Effector memory CD8-positive, alpha-beta T cell (primary cell): ENCODE data around the gene ST7.

ENCODE experiments used
- ATAC-seq: fragments of 150-1000 bp; cut with Tn5 transposase; replicated peaks from 2 replicates; pipeline ENCODE4 v1.10.0; 2021; ENCODE audit warnings: mild to moderate bottlenecking, moderate library complexity
- DNase-seq, 3 experiments: peaks; one replicate each; pipeline ENCODE4 v3.0.0; 2021
- H3K27ac Mint-ChIP-seq, 2 donors: one replicate each; pipeline ENCODE4 v1.8.0; 2022; ENCODE audit warnings: mild to moderate bottlenecking in 2 of 2, mixed read lengths in 2 of 2, moderate library complexity in 2 of 2
- H3K27me3 Mint-ChIP-seq, 2 donors: one replicate each; pipeline ENCODE4 v1.8.0; 2022; ENCODE audit warnings: mixed read lengths in 2 of 2
- H3K36me3 Mint-ChIP-seq: one replicate; pipeline ENCODE4 v1.8.0; 2022; ENCODE audit warnings: mild to moderate bottlenecking, moderate library complexity, mixed read lengths; ENCODE audit not compliant: insufficient read depth
- H3K4me1 Mint-ChIP-seq, 2 donors: one replicate each; pipeline ENCODE4 v1.8.0; 2022; ENCODE audit warnings: low read depth in 2 of 2, mixed read lengths in 2 of 2
- H3K4me3 Mint-ChIP-seq, 2 donors: one replicate each; pipeline ENCODE4 v1.8.0; 2022; ENCODE audit warnings: mild to moderate bottlenecking in 2 of 2, mixed read lengths in 2 of 2, moderate library complexity in 2 of 2
- H3K9me3 Mint-ChIP-seq, 2 donors: one replicate each; pipeline ENCODE4 v1.8.0; 2022; ENCODE audit warnings: mixed read lengths in 2 of 2

ST7 gene

DNA sequence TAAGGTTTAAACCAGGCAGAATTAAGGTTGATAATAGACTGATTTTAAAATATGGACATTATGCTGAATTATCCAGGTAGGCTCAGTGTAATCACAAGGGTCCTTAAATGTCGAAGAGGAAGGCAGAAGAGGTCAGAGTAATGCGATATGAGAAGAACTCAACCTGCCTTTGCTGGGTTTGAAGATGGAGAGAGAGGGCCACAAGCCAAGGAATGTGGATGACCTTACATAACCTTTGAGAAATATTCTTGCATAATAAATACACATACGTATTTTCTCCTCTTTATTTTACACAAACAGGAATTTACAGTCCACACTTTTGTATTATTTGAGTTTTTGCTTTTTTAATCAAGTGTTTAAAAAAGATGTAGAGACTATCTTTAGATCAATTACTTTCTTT, 88.5 kb downstream of the ST7 start:
- ATAC-seq (no peak), DNase-seq (no peak)
- peaks cover 0 to 2% of the 10 kb centered on the region in 2 donors for H3K4me1 Mint-ChIP-seq
- H3K27me3 Mint-ChIP-seq = no peaks in the 10 kb centered on the region
- H3K9me3 Mint-ChIP-seq = no peaks in the 10 kb centered on the region
- H3K36me3 Mint-ChIP-seq = peaks cover 4% of the 10 kb centered on the region
- H3K4me3 Mint-ChIP-seq = no peak overlapping the region
- H3K27ac Mint-ChIP-seq = no peak overlapping the region

GRCh38 chr7:117043108-117043825, 90.0 kb downstream of the ST7 start:
- Mint-ChIP-seq H3K4me3 (no peak overlapping the region), H3K36me3 (peaks cover 4% of the 10 kb centered on the region), H3K27me3 (no peaks in the 10 kb centered on the region), H3K27ac (no peak overlapping the region), H3K4me1 (peaks cover 2 to 4% of the 10 kb centered on the region in 2 donors), H3K9me3 (no peaks in the 10 kb centered on the region)
- ATAC-seq (no peak), DNase-seq (no peak)

DNA sequence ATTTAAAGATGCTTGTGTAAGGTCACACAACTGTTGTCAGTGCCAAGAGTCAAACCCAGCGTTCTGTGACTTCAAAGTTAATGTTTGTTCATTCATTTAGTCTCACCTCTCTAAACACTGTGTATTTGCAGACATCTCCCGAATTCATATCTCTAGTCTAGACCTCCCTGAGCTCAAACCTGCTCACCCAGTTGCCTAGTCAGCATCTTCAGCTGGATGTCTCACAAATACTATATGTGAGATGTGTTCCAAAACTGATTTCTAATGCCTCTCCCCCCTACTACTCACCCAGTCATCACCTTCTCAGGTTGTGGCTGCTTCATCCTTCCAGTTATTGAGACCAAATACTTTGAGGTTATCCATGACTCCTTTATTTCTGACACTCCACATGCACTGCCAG, 91.4 kb downstream of the ST7 start:
- Mint-ChIP-seq H3K27me3 (no peaks in the 10 kb centered on the region), H3K36me3 (no peaks in the 10 kb centered on the region), H3K4me1 (peaks cover 5 to 12% of the 10 kb centered on the region in 2 donors), H3K27ac (no peak overlapping the region), H3K4me3 (no peak overlapping the region), H3K9me3 (no peaks in the 10 kb centered on the region)
- no peak for DNase-seq
- ATAC-seq = no peak

DNA sequence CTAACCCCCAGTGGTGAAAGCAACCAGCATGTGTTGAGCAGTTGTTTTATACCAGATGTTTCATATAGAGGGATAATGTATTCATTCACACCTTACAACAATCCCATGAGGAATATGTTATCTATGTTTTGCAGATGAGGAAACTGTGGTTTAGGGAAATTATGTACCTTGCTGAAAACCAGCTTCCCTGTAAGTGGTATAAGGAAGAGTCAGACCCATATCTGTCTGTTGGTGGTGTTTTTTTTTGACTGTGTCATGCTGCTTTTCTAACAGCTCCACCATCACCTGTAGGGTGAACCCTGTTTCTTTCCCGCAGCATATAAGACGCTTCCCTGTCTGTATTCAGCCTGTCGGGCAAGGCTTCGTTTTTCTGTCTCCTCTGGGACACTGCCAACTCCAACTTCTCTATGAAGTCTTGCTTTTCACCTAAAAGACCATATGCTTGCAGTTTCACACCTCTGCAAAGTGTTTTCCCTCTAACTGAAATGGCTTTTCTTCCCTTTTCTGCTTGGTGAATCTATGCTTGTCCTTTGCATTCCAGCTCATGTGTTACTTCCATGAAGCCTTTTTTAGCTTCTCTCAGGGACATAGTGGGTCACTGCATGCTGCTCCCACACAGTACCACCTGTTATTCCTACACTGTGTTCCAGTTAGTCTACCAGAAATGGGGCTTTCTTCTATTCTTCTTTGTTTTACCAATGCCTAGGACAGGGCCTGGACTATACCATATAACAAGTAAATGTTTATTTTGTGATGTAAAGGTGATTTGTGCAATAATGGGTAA, 92.8 kb downstream of the ST7 start:
- Mint-ChIP-seq H3K4me3 (no peak overlapping the region), H3K4me1 (peaks cover 5 to 12% of the 10 kb centered on the region in 2 donors), H3K9me3 (no peaks in the 10 kb centered on the region), H3K36me3 (no peaks in the 10 kb centered on the region), H3K27me3 (no peaks in the 10 kb centered on the region), H3K27ac (no peak overlapping the region)
- DNase-seq (no peak), ATAC-seq (no peak)

DNA sequence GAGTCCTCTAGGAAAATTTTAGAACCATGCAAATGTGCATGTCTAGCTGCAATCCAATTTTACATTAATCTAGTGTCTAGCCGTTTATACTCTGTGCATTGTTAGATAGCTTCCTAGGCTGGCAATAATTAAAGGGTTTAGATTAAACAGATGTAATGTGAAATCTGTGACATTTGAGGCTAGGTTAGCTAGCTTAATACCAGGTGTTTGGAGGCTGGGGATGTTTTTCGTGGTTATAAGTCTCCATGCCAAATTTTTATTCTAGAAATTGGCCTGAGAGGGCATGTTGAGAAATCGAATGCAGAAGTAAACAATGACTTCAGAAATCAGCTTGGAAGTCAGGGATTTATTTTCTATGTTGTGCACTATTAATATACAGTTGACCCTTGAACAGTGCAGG, 94.2 kb downstream of the ST7 start:
- no peaks in the 10 kb centered on the region for H3K9me3 Mint-ChIP-seq
- no peak overlapping the region for H3K4me3 Mint-ChIP-seq
- no peak overlapping the region for H3K27ac Mint-ChIP-seq
- H3K27me3 Mint-ChIP-seq = no peaks in the 10 kb centered on the region
- ATAC-seq (no peak), DNase-seq (no peak)
- H3K4me1 Mint-ChIP-seq = peaks cover 5 to 12% of the 10 kb centered on the region in 2 donors
- no peaks in the 10 kb centered on the region for H3K36me3 Mint-ChIP-seq

GRCh38 chr7:117048114-117048866, 95.0 kb downstream of the ST7 start:
- Mint-ChIP-seq H3K9me3 (no peaks in the 10 kb centered on the region), H3K27me3 (no peaks in the 10 kb centered on the region), H3K36me3 (no peaks in the 10 kb centered on the region), H3K27ac (no peak overlapping the region), H3K4me3 (no peak overlapping the region), H3K4me1 (peaks cover 5 to 12% of the 10 kb centered on the region in 2 donors)
- ATAC-seq (no peak), DNase-seq (no peak)

DNA sequence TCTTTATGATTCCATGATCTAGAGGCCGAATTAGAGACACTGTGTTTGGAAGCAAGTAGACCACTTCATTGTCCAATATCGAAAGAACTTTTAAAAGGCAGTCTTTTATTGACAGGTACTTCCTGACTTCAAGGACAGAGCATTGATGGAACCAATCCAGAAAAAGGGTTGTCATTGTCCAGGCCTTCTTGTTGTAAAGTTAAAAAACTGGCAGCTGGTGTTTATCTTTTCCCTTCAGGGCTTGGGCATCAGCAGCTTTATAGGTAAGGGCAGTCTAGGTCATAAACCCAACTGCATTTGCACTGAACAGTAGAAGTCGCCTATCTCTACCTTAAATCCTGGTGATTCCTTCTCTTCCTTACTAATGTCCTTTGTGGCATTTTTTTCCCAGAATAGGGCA, 95.6 kb downstream of the ST7 start:
- Mint-ChIP-seq H3K27ac (no peak overlapping the region), H3K4me1 (peaks cover 5 to 12% of the 10 kb centered on the region in 2 donors), H3K27me3 (no peaks in the 10 kb centered on the region), H3K36me3 (no peaks in the 10 kb centered on the region), H3K4me3 (no peak overlapping the region), H3K9me3 (no peaks in the 10 kb centered on the region)
- no peak for DNase-seq
- ATAC-seq = no peak

- no peaks in the 10 kb centered on the region for H3K27me3 Mint-ChIP-seq
- no peaks in the 10 kb centered on the region for H3K9me3 Mint-ChIP-seq
- H3K4me3 Mint-ChIP-seq = no peak overlapping the region
- H3K27ac Mint-ChIP-seq = no peak overlapping the region
- H3K36me3 Mint-ChIP-seq = no peaks in the 10 kb centered on the region
- H3K4me1 Mint-ChIP-seq = peaks cover 3 to 12% of the 10 kb centered on the region in 2 donors
- no peak for ATAC-seq
- no peak for DNase-seq
Measured at GRCh38 chr7:117051808-117052207, 98.5 kb downstream of the ST7 start.

GRCh38 chr7:117053432-117053831, 100.1 kb downstream of the ST7 start:
- Mint-ChIP-seq H3K4me3 (no peak overlapping the region), H3K36me3 (no peaks in the 10 kb centered on the region), H3K27me3 (no peaks in the 10 kb centered on the region), H3K4me1 (peaks cover 3 to 8% of the 10 kb centered on the region in 2 donors), H3K9me3 (no peaks in the 10 kb centered on the region), H3K27ac (no peak overlapping the region)
- DNase-seq (no peak), ATAC-seq (no peak)

DNA sequence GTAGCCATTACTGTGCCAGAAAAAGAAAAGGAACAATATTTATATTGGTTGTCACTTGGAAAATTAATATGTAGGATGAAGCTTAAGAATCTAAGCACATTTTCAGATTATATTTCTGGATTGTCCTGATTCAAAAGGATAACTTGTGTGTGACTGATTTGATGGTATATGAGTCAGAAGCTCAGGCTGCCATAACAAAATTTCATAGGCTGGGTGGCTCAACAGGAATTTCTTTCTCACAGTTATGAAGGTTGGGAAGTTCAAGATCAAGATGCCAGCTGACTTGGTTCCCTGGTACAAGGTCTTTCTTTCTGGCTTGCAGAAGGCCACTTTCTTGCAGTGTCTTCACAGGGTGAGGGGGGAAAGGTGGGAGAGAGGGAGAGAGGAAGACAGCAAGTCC, 108.5 kb downstream of the ST7 start:
- Mint-ChIP-seq H3K4me3 (no peak overlapping the region), H3K9me3 (no peaks in the 10 kb centered on the region), H3K27ac (no peak overlapping the region), H3K27me3 (no peaks in the 10 kb centered on the region), H3K4me1 (peaks cover 0 to 2% of the 10 kb centered on the region in 2 donors), H3K36me3 (no peaks in the 10 kb centered on the region)
- DNase-seq (no peak), ATAC-seq (no peak)

- H3K9me3 Mint-ChIP-seq = no peaks in the 10 kb centered on the region
- no peaks in the 10 kb centered on the region for H3K27me3 Mint-ChIP-seq
- DNase-seq (no peak), ATAC-seq (no peak)
- peaks cover 3 to 4% of the 10 kb centered on the region in 2 donors for H3K4me1 Mint-ChIP-seq
- H3K27ac Mint-ChIP-seq = no peak overlapping the region
- no peak overlapping the region for H3K4me3 Mint-ChIP-seq
- no peaks in the 10 kb centered on the region for H3K36me3 Mint-ChIP-seq
Measured at GRCh38 chr7:117062300-117062699, 109.0 kb downstream of the ST7 start.

DNA sequence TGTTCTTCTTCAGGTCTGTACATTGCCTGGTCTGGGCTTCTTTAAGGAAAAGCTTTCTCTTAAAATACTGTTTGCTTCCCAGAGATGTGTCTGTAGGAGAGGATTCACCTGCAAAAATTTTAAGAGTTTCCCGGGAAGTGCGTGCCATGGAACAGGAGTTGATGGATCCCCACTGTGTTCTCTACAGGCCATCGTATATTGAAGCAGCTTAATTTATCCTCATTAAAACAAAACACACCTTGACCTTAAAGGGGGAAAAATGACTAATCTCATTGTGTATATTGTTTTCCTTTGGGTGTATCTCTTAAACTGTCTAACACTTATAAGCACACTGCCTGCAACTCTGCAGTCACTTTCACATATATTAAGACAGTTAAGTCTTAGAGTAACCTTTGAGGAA, 111.4 kb downstream of the ST7 start:
- DNase-seq (no peak), ATAC-seq (no peak)
- Mint-ChIP-seq H3K4me3 (no peak overlapping the region), H3K9me3 (no peaks in the 10 kb centered on the region), H3K27ac (no peak overlapping the region), H3K4me1 (peaks cover 6 to 16% of the 10 kb centered on the region in 2 donors), H3K36me3 (no peaks in the 10 kb centered on the region), H3K27me3 (no peaks in the 10 kb centered on the region)

DNA sequence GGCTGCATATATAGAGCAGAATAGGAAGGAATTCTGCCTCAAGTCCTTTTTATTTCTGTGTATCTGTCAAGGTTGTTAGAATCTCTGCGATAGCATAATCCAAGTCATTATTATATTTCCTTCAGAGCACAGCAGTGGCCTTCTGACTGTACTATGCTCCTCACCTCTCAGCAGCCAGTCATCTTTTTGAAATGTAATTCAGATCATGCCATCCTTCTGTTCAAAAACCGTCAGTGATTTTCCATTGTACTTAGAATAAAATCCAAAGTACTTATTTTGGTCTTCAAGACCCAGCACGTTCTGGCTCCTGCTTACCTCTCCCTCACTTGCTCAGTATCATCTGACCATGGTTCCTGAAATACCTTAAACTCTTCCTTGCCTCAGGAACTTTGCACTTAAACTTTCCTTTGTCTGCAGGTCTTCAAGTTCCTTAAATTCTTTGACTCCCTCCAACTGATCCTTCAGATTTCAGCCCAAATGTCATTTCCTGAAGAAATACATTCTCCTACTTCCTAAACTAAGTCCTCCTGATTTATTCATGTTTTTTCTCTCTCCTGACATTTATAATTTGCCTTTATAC, 112.4 kb downstream of the ST7 start:
- peaks cover 6 to 16% of the 10 kb centered on the region in 2 donors for H3K4me1 Mint-ChIP-seq
- no peaks in the 10 kb centered on the region for H3K36me3 Mint-ChIP-seq
- H3K9me3 Mint-ChIP-seq = no peaks in the 10 kb centered on the region
- ATAC-seq = no peak
- no peak overlapping the region for H3K4me3 Mint-ChIP-seq
- no peak for DNase-seq
- H3K27me3 Mint-ChIP-seq = no peaks in the 10 kb centered on the region
- no peak overlapping the region for H3K27ac Mint-ChIP-seq
